HepG2 (cell line): ENCODE data around the gene ZCCHC4. TPM values are rescaled to one million over a fixed set of nuclear protein-coding genes. Genes with fewer than 3 reads are reported as not detected.

Source experiments
- ATAC-seq: fragments of 200-7000 bp; cut with Tn5 transposase; 3 replicates; pipeline ENCODE4 v1.9.1; 2020; ENCODE audit warnings: mild to moderate bottlenecking, moderate library complexity
- BruUV-seq: library from RNA; stranded (reverse); fragments of 400-500 nt; replicated peaks from 2 replicates; lab custom pipeline; 2021; lab: Mats Ljungman, UMichigan
- CTCF ChIA-PET: fragments of 300-600 bp; formaldehyde crosslinking; extraction: SDS; loops from one replicate; lab custom pipeline; 2021; ENCODE audit warnings: low total read pairs, inconsistent platforms, low intra/inter-chr PET ratio; lab: Yijun Ruan, JAX
- POLR2A ChIA-PET: fragments of 350-600 bp; sonication (Branson Sonifier 250); formaldehyde crosslinking; loops from one replicate; lab custom pipeline; 2020; ENCODE audit warnings: antibody characterized with exemption, inconsistent platforms; lab: Yijun Ruan, JAX
- DNase-seq: peaks from one replicate; pipeline ENCODE4 v3.0.0-alpha.2; 2015; ENCODE audit warnings: low spot score
- FAIRE-seq: peaks from 3 replicates; lab custom pipeline; 2011; peaks lifted over from hg19 to GRCh38; lab: Jason Lieb, UNC
- H2AFZ ChIP-seq: one replicate; pipeline ENCODE4 v1.6.1; 2011; ENCODE audit warnings: low read length, inconsistent platforms
- H3K27ac ChIP-seq: fragments of 300-600 bp; 3 replicates; pipeline ENCODE4 v1.8.0; 2011; ENCODE audit warnings: mixed run types, mild to moderate bottlenecking, mixed read lengths, low read length, inconsistent platforms; ENCODE audit not compliant: insufficient read depth; ENCODE audit errors: extremely low read length
- H3K27me3 ChIP-seq, 2 experiments: fragments of 200-600 bp in 1 of 2; 2 replicates in 1 of 2; 3 replicates in 1 of 2; pipeline versions ENCODE4 v1.6.0 to v1.8.0; 2011; ENCODE audit warnings: low read length in 2 of 2, mild to moderate bottlenecking in 2 of 2, moderate library complexity in 2 of 2, inconsistent platforms in 1 of 2; ENCODE audit not compliant: insufficient read depth in 2 of 2, control insufficient read depth in 1 of 2
- H3K36me3 ChIP-seq, 2 experiments: fragments of 200-600 bp in 1 of 2; replicated peaks in 1 of 2; 2 replicates in 1 of 2; 3 replicates in 1 of 2; pipeline versions ENCODE4 v1.5.1 to v1.8.0; 2011; ENCODE audit warnings: low read length in 2 of 2, inconsistent platforms in 1 of 2; ENCODE audit not compliant: insufficient read depth in 2 of 2, control insufficient read depth in 1 of 2
- H3K4me1 ChIP-seq: 2 replicates; pipeline ENCODE4 v1.5.1; 2012; ENCODE audit warnings: low read length, inconsistent platforms; ENCODE audit not compliant: insufficient read depth
- H3K4me2 ChIP-seq: 2 replicates; pipeline ENCODE4 v1.6.0; 2011; ENCODE audit warnings: low read depth, low read length, inconsistent platforms
- H3K4me3 ChIP-seq, 3 experiments: fragments of 200-600 bp in 1 of 3; sonication (generic), shearing (Covaris generic) in 1 of 3; replicated peaks in 1 of 3; 2 replicates each; pipeline ENCODE4 v1.5.1; 2011 to 2016; ENCODE audit warnings: low read length in 3 of 3, inconsistent platforms in 2 of 3, low read depth in 2 of 3, mild to moderate bottlenecking in 2 of 3, control low read depth in 1 of 3, mixed read lengths in 1 of 3; ENCODE audit not compliant: insufficient read depth in 1 of 3
- H3K79me2 ChIP-seq: one replicate; pipeline ENCODE4 v1.6.1; 2011; ENCODE audit warnings: low read length, inconsistent platforms; ENCODE audit not compliant: insufficient read depth
- H3K9ac ChIP-seq: 2 replicates; pipeline ENCODE4 v1.6.0; 2011; ENCODE audit warnings: mild to moderate bottlenecking, low read depth, low read length, inconsistent platforms; ENCODE audit not compliant: insufficient read depth
- H3K9me3 ChIP-seq: 2 replicates; pipeline ENCODE4 v1.5.1; 2012; ENCODE audit warnings: mild to moderate bottlenecking, low read length
- H4K20me1 ChIP-seq: 2 replicates; pipeline ENCODE4 v1.6.0; 2011; ENCODE audit warnings: inconsistent platforms, mild to moderate bottlenecking, low read length, moderate library complexity; ENCODE audit not compliant: insufficient read depth
- CCDC6 ChIP-seq: sonication (generic); formaldehyde crosslinking; IDR thresholded peaks from 2 replicates; pipeline ENCODE4 v1.8.1; 2022; ENCODE audit warnings: mild to moderate bottlenecking, missing genetic modification reagents, moderate library complexity
- ELF4 ChIP-seq: sonication (generic); formaldehyde crosslinking; IDR thresholded peaks from 2 replicates; pipeline ENCODE4 v1.5.0; 2020; ENCODE audit warnings: missing genetic modification reagents, mild to moderate bottlenecking, moderate library complexity, borderline replicate concordance
- ETV5 ChIP-seq: IDR thresholded peaks from 2 replicates; pipeline ENCODE4 v1.6.1; 2018; ENCODE audit warnings: missing biosample characterization, missing genetic modification reagents, inconsistent platforms, borderline replicate concordance
- FOSL2 ChIP-seq: sonication (generic); formaldehyde crosslinking; IDR thresholded peaks from 2 replicates; pipeline ENCODE4 v1.4.0; 2020; ENCODE audit warnings: missing genetic modification reagents
- FOXK1 ChIP-seq: sonication (generic); formaldehyde crosslinking; IDR thresholded peaks from 2 replicates; pipeline ENCODE4 v1.4.0; 2020; ENCODE audit warnings: low read depth, missing genetic modification reagents, borderline replicate concordance
- IKZF1 ChIP-seq: fragments of 450-650 bp; IDR thresholded peaks from 2 replicates; pipeline ENCODE4 v1.7.1; 2016
- KLF15 ChIP-seq: sonication (generic); formaldehyde crosslinking; IDR thresholded peaks from 2 replicates; pipeline ENCODE4 v1.8.1; 2023; ENCODE audit warnings: borderline replicate concordance, mild to moderate bottlenecking, inconsistent platforms, missing genetic modification reagents, mixed read lengths
- MAFF ChIP-seq: IDR thresholded peaks from 2 replicates; pipeline ENCODE4 v1.6.1; 2011; ENCODE audit warnings: low read depth, low read length, improper control_type of control experiment
- NFIB ChIP-seq: sonication (generic); formaldehyde crosslinking; IDR thresholded peaks from 2 replicates; pipeline ENCODE4 v1.9.0; 2021; ENCODE audit warnings: missing genetic modification reagents, mild to moderate bottlenecking, borderline replicate concordance
- RBFOX2 ChIP-seq: fragments of 200-400 bp; formaldehyde crosslinking; IDR thresholded peaks from 2 replicates; pipeline ENCODE4 v1.6.1; 2017; ENCODE audit warnings: low read depth, mild to moderate bottlenecking, low read length
- TCF7L2 ChIP-seq: IDR thresholded peaks from 2 replicates; pipeline ENCODE4 v1.6.1; 2011; ENCODE audit warnings: mild to moderate bottlenecking, low read depth, low read length, moderate library complexity
- ZNF326 ChIP-seq: sonication (generic); formaldehyde crosslinking; IDR thresholded peaks from 2 replicates; pipeline ENCODE4 v1.4.0; 2020; ENCODE audit warnings: missing genetic modification reagents, borderline replicate concordance
- ZNF747 ChIP-seq: sonication (generic); formaldehyde crosslinking; IDR thresholded peaks from 2 replicates; pipeline ENCODE4 v1.8.1; 2023; ENCODE audit warnings: missing genetic modification reagents, mild to moderate bottlenecking, borderline replicate concordance
- WGBS: methylation state at CpG from one replicate; pipeline ENCODE4 v1.1.6; 2017; ENCODE audit warnings: low lambda C conversion rate; 5-methylcytosine and 5-hydroxymethylcytosine counted together
- in situ Hi-C: cut with HindIII; loops from 2 replicates; pipeline ENCODE4 v1.10.0; 2017; ENCODE audit warnings: low pct_unique_long_range_greater_than_20kb; ENCODE audit not compliant: extremely low pct_ligation_motif_present
- intact Hi-C: fragments of 100-400 bp; cut with micrococcal nuclease; formaldehyde crosslinking; loops from one replicate; pipeline ENCODE4 v1.10.0; 2022; ENCODE audit not compliant: unreplicated experiment
- polyA plus RNA-seq, 8 experiments: library from polyadenylated mRNA; depleted of rRNA in 3 of 8; stranded (reverse) in 7 of 8; unstranded in 1 of 8; fragments of >200 nt; fragmentation: Illumina TruSeq in 4 of 8; extraction: Trizol in 4 of 8; gene quantifications; 2 replicates each; pipeline versions ENCODE4 v1.2.1 to v1.2.3, GENCODE V29; 2011 to 2016; ENCODE audit warnings: low read depth in 4 of 8, missing spikeins in 1 of 8, mixed read lengths in 1 of 8; ENCODE audit not compliant: insufficient read depth in 1 of 8
- total RNA-seq, 5 experiments: library from RNA; depleted of rRNA; stranded (reverse); fragments of >200 nt; fragmentation: Illumina TruSeq; extraction: Trizol; gene quantifications; 2 replicates each; pipeline ENCODE4 v1.2.3, GENCODE V29; 2016; ENCODE audit warnings: low read depth in 1 of 5
- TF ChIP-seq, protein P1 (sequence below): IDR thresholded peaks from 2 replicates; pipeline ENCODE4 v1.6.1; 2016
- TF ChIP-seq, protein P2 (sequence below): sonication (generic); formaldehyde crosslinking; IDR thresholded peaks from 2 replicates; pipeline ENCODE4 v1.4.0; 2020; ENCODE audit warnings: missing genetic modification reagents
- TF ChIP-seq, protein P3 (sequence below): sonication (generic); formaldehyde crosslinking; conservative IDR thresholded peaks from 2 replicates; pipeline ENCODE4 v1.8.0; 2022; ENCODE audit warnings: missing genetic modification reagents
- TF ChIP-seq, protein P4 (sequence below): sonication (generic); formaldehyde crosslinking; IDR thresholded peaks from 2 replicates; pipeline ENCODE4 v1.4.0; 2020; ENCODE audit warnings: missing genetic modification reagents
- TF ChIP-seq, protein P5 (sequence below): sonication (generic); IDR thresholded peaks from 2 replicates; pipeline ENCODE4 v1.6.1; 2016; ENCODE audit warnings: low read depth, borderline replicate concordance

The ZCCHC4 gene
- total and polyA plus RNA-seq, 2 of the 13 experiments (the other 11 are each of a cell fraction or from before 2014, with no cell fraction given) = 13.2 to 15.0 TPM

DNA sequence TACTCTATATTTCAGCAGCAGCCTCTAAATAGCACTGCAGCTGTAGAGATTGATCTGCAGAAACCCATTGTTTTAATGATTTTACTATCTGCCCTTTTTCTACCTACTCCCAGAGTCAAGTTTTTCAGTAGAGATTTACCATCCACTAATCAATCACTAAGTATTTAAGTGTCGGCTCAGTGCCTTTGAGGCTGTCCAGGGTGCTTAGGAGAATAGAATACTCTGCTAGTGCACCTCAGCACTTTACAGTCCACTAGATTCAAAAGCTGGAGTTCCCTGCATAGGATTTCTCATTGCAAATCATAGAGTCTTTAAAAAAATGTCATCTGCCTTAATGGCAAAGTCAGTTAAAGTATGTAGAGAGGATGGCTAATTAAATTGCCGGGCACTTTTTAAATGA lies 34.9 kb downstream of the ZCCHC4 start:
- ChIA-PET POLR2A (no interaction called here), CTCF (no interaction called here)
- H3K4me3 ChIP-seq = no peak overlapping the region
- TF ChIP-seq CCDC6 (no peak), MAFF (no peak), NFIB (no peak), KLF15 (CRISPR knock-in tag) (no peak), FOSL2 (CRISPR knock-in tag) (no peak), FOXK1 (no peak), TCF7L2 (no peak), ZNF747 (CRISPR knock-in tag) (no peak), IKZF1 (no peak), ETV5 (CRISPR knock-in tag) (no peak), ELF4 (CRISPR knock-in tag) (no peak), ZNF326 (CRISPR knock-in tag) (no peak), RBFOX2 (no peak)
- TF ChIP-seq, protein P1, sequence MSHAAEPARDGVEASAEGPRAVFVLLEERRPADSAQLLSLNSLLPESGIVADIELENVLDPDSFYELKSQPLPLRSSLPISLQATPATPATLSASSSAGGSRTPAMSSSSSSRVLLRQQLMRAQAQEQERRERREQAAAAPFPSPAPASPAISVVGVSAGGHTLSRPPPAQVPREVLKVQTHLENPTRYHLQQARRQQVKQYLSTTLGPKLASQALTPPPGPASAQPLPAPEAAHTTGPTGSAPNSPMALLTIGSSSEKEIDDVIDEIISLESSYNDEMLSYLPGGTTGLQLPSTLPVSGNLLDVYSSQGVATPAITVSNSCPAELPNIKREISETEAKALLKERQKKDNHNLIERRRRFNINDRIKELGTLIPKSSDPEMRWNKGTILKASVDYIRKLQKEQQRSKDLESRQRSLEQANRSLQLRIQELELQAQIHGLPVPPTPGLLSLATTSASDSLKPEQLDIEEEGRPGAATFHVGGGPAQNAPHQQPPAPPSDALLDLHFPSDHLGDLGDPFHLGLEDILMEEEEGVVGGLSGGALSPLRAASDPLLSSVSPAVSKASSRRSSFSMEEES = no peak
- TF ChIP-seq, protein P2, sequence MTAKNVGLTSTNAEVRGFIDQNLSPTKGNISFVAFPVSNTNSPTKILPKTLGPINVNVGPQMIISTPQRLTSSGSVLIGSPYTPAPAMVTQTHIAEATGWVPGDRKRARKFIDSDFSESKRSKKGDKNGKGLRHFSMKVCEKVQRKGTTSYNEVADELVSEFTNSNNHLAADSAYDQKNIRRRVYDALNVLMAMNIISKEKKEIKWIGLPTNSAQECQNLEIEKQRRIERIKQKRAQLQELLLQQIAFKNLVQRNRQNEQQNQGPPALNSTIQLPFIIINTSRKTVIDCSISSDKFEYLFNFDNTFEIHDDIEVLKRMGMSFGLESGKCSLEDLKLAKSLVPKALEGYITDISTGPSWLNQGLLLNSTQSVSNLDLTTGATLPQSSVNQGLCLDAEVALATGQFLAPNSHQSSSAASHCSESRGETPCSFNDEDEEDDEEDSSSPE (CRISPR knock-in tag) = no peak
- TF ChIP-seq, protein P3, sequence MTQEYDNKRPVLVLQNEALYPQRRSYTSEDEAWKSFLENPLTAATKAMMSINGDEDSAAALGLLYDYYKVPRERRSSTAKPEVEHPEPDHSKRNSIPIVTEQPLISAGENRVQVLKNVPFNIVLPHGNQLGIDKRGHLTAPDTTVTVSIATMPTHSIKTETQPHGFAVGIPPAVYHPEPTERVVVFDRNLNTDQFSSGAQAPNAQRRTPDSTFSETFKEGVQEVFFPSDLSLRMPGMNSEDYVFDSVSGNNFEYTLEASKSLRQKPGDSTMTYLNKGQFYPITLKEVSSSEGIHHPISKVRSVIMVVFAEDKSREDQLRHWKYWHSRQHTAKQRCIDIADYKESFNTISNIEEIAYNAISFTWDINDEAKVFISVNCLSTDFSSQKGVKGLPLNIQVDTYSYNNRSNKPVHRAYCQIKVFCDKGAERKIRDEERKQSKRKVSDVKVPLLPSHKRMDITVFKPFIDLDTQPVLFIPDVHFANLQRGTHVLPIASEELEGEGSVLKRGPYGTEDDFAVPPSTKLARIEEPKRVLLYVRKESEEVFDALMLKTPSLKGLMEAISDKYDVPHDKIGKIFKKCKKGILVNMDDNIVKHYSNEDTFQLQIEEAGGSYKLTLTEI (CRISPR knock-in tag) = no peak
- TF ChIP-seq, protein P4, sequence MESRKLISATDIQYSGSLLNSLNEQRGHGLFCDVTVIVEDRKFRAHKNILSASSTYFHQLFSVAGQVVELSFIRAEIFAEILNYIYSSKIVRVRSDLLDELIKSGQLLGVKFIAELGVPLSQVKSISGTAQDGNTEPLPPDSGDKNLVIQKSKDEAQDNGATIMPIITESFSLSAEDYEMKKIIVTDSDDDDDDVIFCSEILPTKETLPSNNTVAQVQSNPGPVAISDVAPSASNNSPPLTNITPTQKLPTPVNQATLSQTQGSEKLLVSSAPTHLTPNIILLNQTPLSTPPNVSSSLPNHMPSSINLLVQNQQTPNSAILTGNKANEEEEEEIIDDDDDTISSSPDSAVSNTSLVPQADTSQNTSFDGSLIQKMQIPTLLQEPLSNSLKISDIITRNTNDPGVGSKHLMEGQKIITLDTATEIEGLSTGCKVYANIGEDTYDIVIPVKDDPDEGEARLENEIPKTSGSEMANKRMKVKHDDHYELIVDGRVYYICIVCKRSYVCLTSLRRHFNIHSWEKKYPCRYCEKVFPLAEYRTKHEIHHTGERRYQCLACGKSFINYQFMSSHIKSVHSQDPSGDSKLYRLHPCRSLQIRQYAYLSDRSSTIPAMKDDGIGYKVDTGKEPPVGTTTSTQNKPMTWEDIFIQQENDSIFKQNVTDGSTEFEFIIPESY (CRISPR knock-in tag) = no peak
- TF ChIP-seq, protein P5, sequence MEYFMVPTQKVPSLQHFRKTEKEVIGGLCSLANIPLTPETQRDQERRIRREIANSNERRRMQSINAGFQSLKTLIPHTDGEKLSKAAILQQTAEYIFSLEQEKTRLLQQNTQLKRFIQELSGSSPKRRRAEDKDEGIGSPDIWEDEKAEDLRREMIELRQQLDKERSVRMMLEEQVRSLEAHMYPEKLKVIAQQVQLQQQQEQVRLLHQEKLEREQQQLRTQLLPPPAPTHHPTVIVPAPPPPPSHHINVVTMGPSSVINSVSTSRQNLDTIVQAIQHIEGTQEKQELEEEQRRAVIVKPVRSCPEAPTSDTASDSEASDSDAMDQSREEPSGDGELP = no peak
- DNase-seq (no peak), FAIRE-seq (no peak), ATAC-seq (no peak)
- 95% methylated on average over 2 of the region's 2 CpGs for WGBS
- no peak overlapping the region for H2AFZ ChIP-seq
- in situ Hi-C loops = no loop called here
- no peaks in the 10 kb centered on the region for H4K20me1 ChIP-seq
- peaks cover 0 to 20% of the 10 kb centered on the region in 2 experiments; a peak in 3 of 5 replicates for H3K36me3 ChIP-seq
- H3K9me3 ChIP-seq = no peaks in the 10 kb centered on the region
- no TSS peak for BruUV-seq
- H3K27me3 ChIP-seq = no peaks in the 10 kb centered on the region
- H3K27ac ChIP-seq = no peak overlapping the region
- intact Hi-C loops = no loop called here
- no peaks in the 10 kb centered on the region for H3K79me2 ChIP-seq
- H3K9ac ChIP-seq = no peak overlapping the region
- no peak overlapping the region for H3K4me2 ChIP-seq
- no peaks in the 10 kb centered on the region for H3K4me1 ChIP-seq
